ENCODE data around the gene NTSR2. TPM values are rescaled to one million over a fixed set of nuclear protein-coding genes. Genes with fewer than 3 reads are reported as not detected.

Gene NTSR2, protein sequence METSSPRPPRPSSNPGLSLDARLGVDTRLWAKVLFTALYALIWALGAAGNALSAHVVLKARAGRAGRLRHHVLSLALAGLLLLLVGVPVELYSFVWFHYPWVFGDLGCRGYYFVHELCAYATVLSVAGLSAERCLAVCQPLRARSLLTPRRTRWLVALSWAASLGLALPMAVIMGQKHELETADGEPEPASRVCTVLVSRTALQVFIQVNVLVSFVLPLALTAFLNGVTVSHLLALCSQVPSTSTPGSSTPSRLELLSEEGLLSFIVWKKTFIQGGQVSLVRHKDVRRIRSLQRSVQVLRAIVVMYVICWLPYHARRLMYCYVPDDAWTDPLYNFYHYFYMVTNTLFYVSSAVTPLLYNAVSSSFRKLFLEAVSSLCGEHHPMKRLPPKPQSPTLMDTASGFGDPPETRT
- 1 to 10 TPM in 3 of 7 donors, under 1 TPM in 2, not detected in 2; 0.63 to 3.8 (median 1.1) TPM for total RNA-seq
- under 1 TPM; 0.33 to 0.53 TPM for polyA plus RNA-seq
- long read RNA-seq, donor 1, partial matches to known transcripts = 0 of 6 reads
- long read RNA-seq, donor 1, other reads (novel, unspliced or antisense) = 4 of 6 reads
- long read RNA-seq, donor 2 = 0 reads
- long read RNA-seq, donor 3, partial matches to known transcripts = 0 of 4 reads
- long read RNA-seq, donor 3, other reads (novel, unspliced or antisense) = 2 of 4 reads

DNA sequence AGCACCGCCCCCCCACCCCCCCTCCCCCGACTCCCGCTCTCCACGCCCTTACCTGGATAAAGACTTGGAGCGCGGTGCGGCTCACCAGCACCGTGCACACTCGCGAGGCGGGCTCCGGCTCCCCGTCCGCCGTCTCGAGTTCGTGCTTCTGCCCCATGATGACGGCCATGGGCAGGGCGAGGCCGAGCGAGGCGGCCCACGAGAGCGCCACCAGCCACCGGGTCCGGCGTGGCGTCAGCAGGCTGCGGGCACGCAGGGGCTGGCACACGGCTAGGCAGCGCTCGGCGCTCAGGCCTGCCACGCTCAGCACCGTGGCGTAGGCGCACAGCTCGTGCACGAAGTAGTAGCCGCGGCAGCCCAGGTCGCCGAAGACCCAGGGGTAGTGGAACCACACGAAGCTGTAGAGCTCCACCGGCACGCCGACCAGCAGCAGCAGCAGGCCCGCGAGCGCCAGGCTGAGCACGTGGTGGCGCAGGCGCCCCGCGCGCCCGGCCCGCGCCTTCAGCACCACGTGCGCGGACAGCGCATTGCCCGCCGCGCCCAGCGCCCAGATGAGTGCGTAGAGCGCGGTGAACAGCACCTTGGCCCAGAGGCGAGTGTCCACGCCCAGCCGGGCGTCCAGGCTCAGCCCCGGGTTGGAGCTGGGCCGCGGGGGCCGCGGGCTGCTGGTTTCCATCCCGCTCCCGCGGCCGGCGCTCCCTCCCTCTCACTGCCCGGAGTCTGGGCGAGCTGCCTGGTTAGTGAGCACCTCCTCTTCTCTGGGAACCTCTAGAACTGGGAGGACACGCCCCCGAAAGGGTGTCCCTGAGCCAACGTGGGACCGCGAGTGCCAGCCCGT lies at the start of gene NTSR2:
Gene NTSR2, minus strand, starts transcription at position 742 of the 838 bp plus-strand sequence. Its CDS starts 66 bp downstream, at position 676.
- intact Hi-C loops (cut with DNase I) = no loop called here
- Histone ChIP-seq H3K36me3 (no peaks in the 10 kb centered on the region), H3K27me3 (no peaks in the 10 kb centered on the region), H3K27ac (no peak within 1 kb of the TSS), H3K4me3 (no peak within 1 kb of the TSS), H3K4me1 (ENCODE audit: insufficient read depth) (peaks cover 4% of the 10 kb centered on the region), H3K9me3 (no peaks in the 10 kb centered on the region)
- DNase-seq = peak; percentile 72 to 90 (median 83)
- 13 to 15% (median 15%) methylated on average over 81 to 93 of the region's 93 CpGs for WGBS, 3 donors
- TF ChIP-seq, protein P1, sequence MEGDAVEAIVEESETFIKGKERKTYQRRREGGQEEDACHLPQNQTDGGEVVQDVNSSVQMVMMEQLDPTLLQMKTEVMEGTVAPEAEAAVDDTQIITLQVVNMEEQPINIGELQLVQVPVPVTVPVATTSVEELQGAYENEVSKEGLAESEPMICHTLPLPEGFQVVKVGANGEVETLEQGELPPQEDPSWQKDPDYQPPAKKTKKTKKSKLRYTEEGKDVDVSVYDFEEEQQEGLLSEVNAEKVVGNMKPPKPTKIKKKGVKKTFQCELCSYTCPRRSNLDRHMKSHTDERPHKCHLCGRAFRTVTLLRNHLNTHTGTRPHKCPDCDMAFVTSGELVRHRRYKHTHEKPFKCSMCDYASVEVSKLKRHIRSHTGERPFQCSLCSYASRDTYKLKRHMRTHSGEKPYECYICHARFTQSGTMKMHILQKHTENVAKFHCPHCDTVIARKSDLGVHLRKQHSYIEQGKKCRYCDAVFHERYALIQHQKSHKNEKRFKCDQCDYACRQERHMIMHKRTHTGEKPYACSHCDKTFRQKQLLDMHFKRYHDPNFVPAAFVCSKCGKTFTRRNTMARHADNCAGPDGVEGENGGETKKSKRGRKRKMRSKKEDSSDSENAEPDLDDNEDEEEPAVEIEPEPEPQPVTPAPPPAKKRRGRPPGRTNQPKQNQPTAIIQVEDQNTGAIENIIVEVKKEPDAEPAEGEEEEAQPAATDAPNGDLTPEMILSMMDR (IDR thresholded peaks at IDR 0.05) = peak in 1 of 3 donors; percentile 32
- TF ChIP-seq POLR2A (IDR thresholded peaks at IDR 0.05) = no peak
- TF ChIP-seq EP300 (IDR thresholded peaks at IDR 0.05) = no peak

DNA sequence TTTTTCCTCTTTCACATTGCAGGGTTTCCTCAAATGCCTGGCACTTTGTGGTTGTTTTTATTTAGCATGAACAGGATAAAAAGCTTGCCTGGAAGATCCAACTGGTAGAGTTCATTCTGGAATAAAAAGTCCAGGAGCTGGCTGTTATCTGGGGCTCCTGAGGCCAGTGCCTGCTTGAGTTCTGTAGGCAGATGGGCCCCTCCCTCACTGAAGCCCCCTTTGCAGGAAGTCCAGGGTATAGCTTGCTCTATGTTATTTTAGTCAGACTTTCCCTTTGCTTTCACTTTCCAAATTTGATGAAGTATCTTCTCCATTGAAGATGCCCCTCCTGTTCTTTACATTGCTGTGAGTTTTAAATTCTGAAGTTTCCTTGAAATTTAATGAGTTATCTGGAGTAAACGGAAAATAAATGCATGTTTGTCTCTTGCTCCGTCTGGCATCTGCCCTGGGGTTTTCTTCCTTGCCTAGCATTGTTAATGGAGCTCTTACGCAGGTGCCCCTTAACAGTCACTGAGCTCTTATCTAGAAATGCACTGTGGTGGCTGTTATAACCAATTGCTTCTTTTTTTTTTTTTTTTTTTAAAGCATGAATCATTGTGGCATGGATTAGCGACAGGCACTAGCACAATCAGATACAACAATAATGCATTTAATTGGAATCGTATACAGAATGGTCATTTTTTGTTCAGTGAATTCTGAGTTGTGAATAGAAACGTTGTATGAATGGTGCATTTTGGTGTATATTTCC lies 49.4 kb upstream of the NTSR2 start:
- no peak overlapping the region for H3K27ac ChIP-seq
- no peaks in the 10 kb centered on the region for H3K9me3 ChIP-seq
- H3K4me1 ChIP-seq (ENCODE audit: insufficient read depth) = peaks cover 1% of the 10 kb centered on the region
- H3K4me3 ChIP-seq = no peak overlapping the region
- WGBS, 3 donors = 49 to 65% (median 64%) methylated on average over 6 of the region's 6 CpGs
- DNase-seq = no peak
- TF ChIP-seq, protein P1 (IDR thresholded peaks at IDR 0.05) = no peak
- TF ChIP-seq EP300 (IDR thresholded peaks at IDR 0.05) (no peak), POLR2A (IDR thresholded peaks at IDR 0.05) (no peak)
- no peaks in the 10 kb centered on the region for H3K36me3 ChIP-seq
- H3K27me3 ChIP-seq = no peaks in the 10 kb centered on the region
- intact Hi-C loops (cut with DNase I) = no loop called here

DNA sequence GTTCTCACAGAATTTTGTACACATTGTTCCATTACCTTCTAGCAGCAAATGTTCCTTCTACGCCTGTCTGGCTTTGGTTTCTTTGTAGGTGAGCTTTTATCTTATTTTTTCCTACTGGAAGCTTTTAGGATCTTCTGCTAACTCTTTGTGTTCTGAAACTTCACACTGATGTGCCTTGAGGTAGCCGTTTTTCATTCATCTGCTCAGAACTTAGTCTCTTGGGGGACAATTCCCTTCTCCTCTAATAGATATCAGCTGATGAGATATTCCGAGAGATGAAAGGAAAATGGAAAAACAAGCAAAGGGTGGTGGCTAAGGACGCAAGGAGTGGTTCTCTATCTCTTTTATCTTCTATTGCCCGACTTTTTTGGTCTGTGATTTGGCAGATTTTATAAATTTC lies 48.6 kb upstream of the NTSR2 start:
- Histone ChIP-seq H3K36me3 (no peaks in the 10 kb centered on the region), H3K4me1 (ENCODE audit: insufficient read depth) (peaks cover 1% of the 10 kb centered on the region), H3K27ac (no peak overlapping the region), H3K4me3 (no peak overlapping the region), H3K9me3 (no peaks in the 10 kb centered on the region), H3K27me3 (no peaks in the 10 kb centered on the region)
- TF ChIP-seq, protein P1 (IDR thresholded peaks at IDR 0.05) = no peak
- TF ChIP-seq EP300 (IDR thresholded peaks at IDR 0.05) (no peak), POLR2A (IDR thresholded peaks at IDR 0.05) (no peak)
- DNase-seq = no peak
- WGBS, 3 donors = 58 to 72% (median 68%) methylated on average over 5 of the region's 5 CpGs
- intact Hi-C loops (cut with DNase I) = no loop called here

DNA sequence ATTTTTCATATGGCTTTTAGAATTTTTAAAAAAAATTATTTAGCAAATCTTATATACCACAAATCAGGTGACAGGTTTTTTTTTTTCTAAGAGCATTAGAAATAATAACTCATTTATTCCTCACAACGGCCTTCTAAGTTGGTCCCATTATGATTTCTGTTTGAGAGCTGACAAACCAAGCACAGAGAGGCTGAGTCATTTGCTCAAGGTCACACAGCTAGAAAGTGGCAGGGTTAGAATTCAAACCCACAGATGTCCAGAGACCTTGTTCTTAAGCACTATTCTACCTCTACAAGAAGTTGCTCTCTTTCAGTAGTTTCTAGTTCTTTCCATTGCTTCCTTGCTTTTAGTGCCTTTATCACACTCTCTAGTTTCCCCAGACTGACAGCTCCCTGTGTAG lies 47.6 kb upstream of the NTSR2 start:
- no peaks in the 10 kb centered on the region for H3K36me3 ChIP-seq
- no peaks in the 10 kb centered on the region for H3K9me3 ChIP-seq
- peaks cover 1% of the 10 kb centered on the region for H3K4me1 ChIP-seq (ENCODE audit: insufficient read depth)
- H3K4me3 ChIP-seq = no peak overlapping the region
- no peaks in the 10 kb centered on the region for H3K27me3 ChIP-seq
- no peak overlapping the region for H3K27ac ChIP-seq
- intact Hi-C loops (cut with DNase I) = no loop called here
- WGBS, 3 donors = 61 to 70% (median 63%) methylated on average over 1 of the region's 1 CpG
- DNase-seq = no peak
- TF ChIP-seq, protein P1 (IDR thresholded peaks at IDR 0.05) = no peak
- TF ChIP-seq POLR2A (IDR thresholded peaks at IDR 0.05) = no peak
- no peak for TF ChIP-seq EP300 (IDR thresholded peaks at IDR 0.05)

Data from ovary (tissue), 10 donors.